Measurements from ENCODE around the gene PGAP2. TPM values are rescaled to one million over a fixed set of nuclear protein-coding genes. Genes with fewer than 3 reads are reported as not detected.
"Not testable (repeated sequence)": the region's sequence is repeated elsewhere in the genome, so short reads cannot be mapped to it uniquely, and the experiment has no call there.

The PGAP2 gene
- total and polyA plus RNA-seq, 2 donors, result 10.5 to 24.0 TPM

- not testable (repeated sequence) for H3K9me3 ChIP-seq (ENCODE audit: control insufficient read depth in 2 of 2, insufficient read depth in 1 of 2, low read length in 1 of 2); H3K36me3 ChIP-seq (ENCODE audit: control insufficient read depth in 2 of 2, insufficient read depth in 2 of 2, low read length in 1 of 2); H3K4me3 ChIP-seq (ENCODE audit: low read length in 2 of 2); H3K27ac ChIP-seq (ENCODE audit: low read depth in 1 of 2, low read length in 1 of 2); H3K4me1 ChIP-seq (ENCODE audit: control insufficient read depth in 2 of 2, insufficient read depth in 2 of 2, low read length in 2 of 2); DNase-seq (ENCODE audit: low read depth in 6 of 9, low spot score in 9 of 9); H3K27me3 ChIP-seq (ENCODE audit: control insufficient read depth in 2 of 2, insufficient read depth in 1 of 2, low read length in 1 of 2)
- 98% methylated on average over 5 of the region's 5 CpGs for WGBS
These were observed 6.5 kb downstream of the PGAP2 start for GRCh38 chr11:3814832-3815231.

GRCh38 chr11:3815845-3816244 is 7.5 kb downstream of the PGAP2 start:
- no peak overlapping the region for H3K27ac ChIP-seq (ENCODE audit: low read depth in 1 of 2, low read length in 1 of 2)
- H3K9me3 ChIP-seq (ENCODE audit: control insufficient read depth in 2 of 2, insufficient read depth in 1 of 2, low read length in 1 of 2), result no peaks in the 10 kb centered on the region
- no peak for DNase-seq (ENCODE audit: low read depth in 6 of 9, low spot score in 9 of 9)
- 95% methylated on average over 4 of the region's 4 CpGs for WGBS
- H3K27me3 ChIP-seq (ENCODE audit: control insufficient read depth in 2 of 2, insufficient read depth in 1 of 2, low read length in 1 of 2), result no peaks in the 10 kb centered on the region
- no peaks in the 10 kb centered on the region for H3K4me1 ChIP-seq (ENCODE audit: control insufficient read depth in 2 of 2, insufficient read depth in 2 of 2, low read length in 2 of 2)
- H3K36me3 ChIP-seq (ENCODE audit: control insufficient read depth in 2 of 2, insufficient read depth in 2 of 2, low read length in 1 of 2), result peaks cover 0 to 5% of the 10 kb centered on the region in 2 donors
- no peak overlapping the region for H3K4me3 ChIP-seq (ENCODE audit: low read length in 2 of 2)

DNA sequence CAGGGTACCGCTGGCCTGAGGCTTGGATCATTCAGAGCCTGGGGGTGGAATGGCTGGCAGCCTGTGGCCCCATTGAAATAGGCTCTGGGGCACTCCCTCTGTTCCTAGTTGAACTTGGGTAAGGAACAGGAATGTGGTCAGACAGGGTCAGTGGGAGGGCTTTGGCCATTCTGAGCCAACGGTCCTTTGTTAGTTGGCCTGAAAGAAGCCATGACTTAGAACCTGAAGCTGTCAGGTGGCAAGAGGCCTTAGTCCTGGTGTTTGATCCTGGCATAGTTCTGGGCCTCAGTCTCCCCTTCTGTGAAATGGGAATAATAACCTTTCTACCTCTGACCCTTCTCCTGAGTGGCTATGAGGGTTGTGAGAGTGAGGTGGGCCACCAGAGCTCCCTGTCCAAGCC is 8.3 kb downstream of the PGAP2 start:
- Histone ChIP-seq H3K27ac (ENCODE audit: low read depth in 1 of 2, low read length in 1 of 2) (no peak overlapping the region), H3K36me3 (ENCODE audit: control insufficient read depth in 2 of 2, insufficient read depth in 2 of 2, low read length in 1 of 2) (peaks cover 0 to 2% of the 10 kb centered on the region in 2 donors), H3K4me3 (ENCODE audit: low read length in 2 of 2) (no peak overlapping the region), H3K9me3 (ENCODE audit: control insufficient read depth in 2 of 2, insufficient read depth in 1 of 2, low read length in 1 of 2) (no peaks in the 10 kb centered on the region), H3K4me1 (ENCODE audit: control insufficient read depth in 2 of 2, insufficient read depth in 2 of 2, low read length in 2 of 2) (no peaks in the 10 kb centered on the region), H3K27me3 (ENCODE audit: control insufficient read depth in 2 of 2, insufficient read depth in 1 of 2, low read length in 1 of 2) (no peaks in the 10 kb centered on the region)
- DNase-seq (ENCODE audit: low read depth in 6 of 9, low spot score in 9 of 9), result no peak
- 98% methylated on average over 2 of the region's 2 CpGs for WGBS

- H3K4me3 ChIP-seq (ENCODE audit: low read length in 2 of 2), result no peak overlapping the region
- H3K4me1 ChIP-seq (ENCODE audit: control insufficient read depth in 2 of 2, insufficient read depth in 2 of 2, low read length in 2 of 2), result no peaks in the 10 kb centered on the region
- H3K27me3 ChIP-seq (ENCODE audit: control insufficient read depth in 2 of 2, insufficient read depth in 1 of 2, low read length in 1 of 2), result no peaks in the 10 kb centered on the region
- WGBS, result 94% methylated on average over 10 of the region's 10 CpGs
- no peak for DNase-seq (ENCODE audit: low read depth in 6 of 9, low spot score in 9 of 9)
- H3K9me3 ChIP-seq (ENCODE audit: control insufficient read depth in 2 of 2, insufficient read depth in 1 of 2, low read length in 1 of 2), result no peaks in the 10 kb centered on the region
- H3K36me3 ChIP-seq (ENCODE audit: control insufficient read depth in 2 of 2, insufficient read depth in 2 of 2, low read length in 1 of 2), result peaks cover 0 to 2% of the 10 kb centered on the region in 2 donors
- H3K27ac ChIP-seq (ENCODE audit: low read depth in 1 of 2, low read length in 1 of 2), result no peak overlapping the region
These were observed 8.9 kb downstream of the PGAP2 start for GRCh38 chr11:3817181-3817800.

- WGBS, result 97% methylated on average over 2 of the region's 2 CpGs
- peaks cover 0 to 4% of the 10 kb centered on the region in 2 donors for H3K4me1 ChIP-seq (ENCODE audit: control insufficient read depth in 2 of 2, insufficient read depth in 2 of 2, low read length in 2 of 2)
- H3K27ac ChIP-seq (ENCODE audit: low read depth in 1 of 2, low read length in 1 of 2), result no peak overlapping the region
- no peaks in the 10 kb centered on the region for H3K27me3 ChIP-seq (ENCODE audit: control insufficient read depth in 2 of 2, insufficient read depth in 1 of 2, low read length in 1 of 2)
- H3K9me3 ChIP-seq (ENCODE audit: control insufficient read depth in 2 of 2, insufficient read depth in 1 of 2, low read length in 1 of 2), result no peaks in the 10 kb centered on the region
- peaks cover 12 to 15% of the 10 kb centered on the region in 2 donors for H3K36me3 ChIP-seq (ENCODE audit: control insufficient read depth in 2 of 2, insufficient read depth in 2 of 2, low read length in 1 of 2)
- DNase-seq (ENCODE audit: low read depth in 6 of 9, low spot score in 9 of 9), result no peak
- no peak overlapping the region for H3K4me3 ChIP-seq (ENCODE audit: low read length in 2 of 2)
These were observed 12.6 kb downstream of the PGAP2 start for GRCh38 chr11:3820971-3821370.

- WGBS, result 97% methylated on average over 7 of the region's 7 CpGs
- Histone ChIP-seq H3K27ac (ENCODE audit: low read depth in 1 of 2, low read length in 1 of 2) (no peak overlapping the region), H3K4me3 (ENCODE audit: low read length in 2 of 2) (no peak overlapping the region), H3K9me3 (ENCODE audit: control insufficient read depth in 2 of 2, insufficient read depth in 1 of 2, low read length in 1 of 2) (no peaks in the 10 kb centered on the region), H3K27me3 (ENCODE audit: control insufficient read depth in 2 of 2, insufficient read depth in 1 of 2, low read length in 1 of 2) (no peaks in the 10 kb centered on the region), H3K36me3 (ENCODE audit: control insufficient read depth in 2 of 2, insufficient read depth in 2 of 2, low read length in 1 of 2) (peaks cover 25 to 28% of the 10 kb centered on the region in 2 donors), H3K4me1 (ENCODE audit: control insufficient read depth in 2 of 2, insufficient read depth in 2 of 2, low read length in 2 of 2) (peaks cover 0 to 4% of the 10 kb centered on the region in 2 donors)
- DNase-seq (ENCODE audit: low read depth in 6 of 9, low spot score in 9 of 9), result no peak
These were observed 14.0 kb downstream of the PGAP2 start for GRCh38 chr11:3822312-3822711.

- no peaks in the 10 kb centered on the region for H3K27me3 ChIP-seq (ENCODE audit: control insufficient read depth in 2 of 2, insufficient read depth in 1 of 2, low read length in 1 of 2)
- no peak for DNase-seq (ENCODE audit: low read depth in 6 of 9, low spot score in 9 of 9)
- peaks cover 35 to 38% of the 10 kb centered on the region in 2 donors for H3K36me3 ChIP-seq (ENCODE audit: control insufficient read depth in 2 of 2, insufficient read depth in 2 of 2, low read length in 1 of 2)
- no peaks in the 10 kb centered on the region for H3K9me3 ChIP-seq (ENCODE audit: control insufficient read depth in 2 of 2, insufficient read depth in 1 of 2, low read length in 1 of 2)
- H3K4me1 ChIP-seq (ENCODE audit: control insufficient read depth in 2 of 2, insufficient read depth in 2 of 2, low read length in 2 of 2), result peaks cover 0 to 4% of the 10 kb centered on the region in 2 donors
- no peak overlapping the region for H3K27ac ChIP-seq (ENCODE audit: low read depth in 1 of 2, low read length in 1 of 2)
- WGBS, result 98% methylated on average over 3 of the region's 3 CpGs
- no peak overlapping the region for H3K4me3 ChIP-seq (ENCODE audit: low read length in 2 of 2)
These were observed 14.9 kb downstream of the PGAP2 start for GRCh38 chr11:3823303-3823702.

- Histone ChIP-seq H3K27me3 (ENCODE audit: control insufficient read depth in 2 of 2, insufficient read depth in 1 of 2, low read length in 1 of 2) (no peaks in the 10 kb centered on the region), H3K4me3 (ENCODE audit: low read length in 2 of 2) (no peak overlapping the region), H3K4me1 (ENCODE audit: control insufficient read depth in 2 of 2, insufficient read depth in 2 of 2, low read length in 2 of 2) (peaks cover 0 to 4% of the 10 kb centered on the region in 2 donors), H3K27ac (ENCODE audit: low read depth in 1 of 2, low read length in 1 of 2) (no peak overlapping the region), H3K36me3 (ENCODE audit: control insufficient read depth in 2 of 2, insufficient read depth in 2 of 2, low read length in 1 of 2) (peaks cover 35 to 39% of the 10 kb centered on the region in 2 donors), H3K9me3 (ENCODE audit: control insufficient read depth in 2 of 2, insufficient read depth in 1 of 2, low read length in 1 of 2) (no peaks in the 10 kb centered on the region)
- DNase-seq (ENCODE audit: low read depth in 6 of 9, low spot score in 9 of 9), result no peak
- WGBS, result 98% methylated on average over 30 of the region's 30 CpGs
These were observed 15.6 kb downstream of the PGAP2 start for GRCh38 chr11:3823762-3824506.

GRCh38 chr11:3824714-3825472 is 16.5 kb downstream of the PGAP2 start:
- DNase-seq (ENCODE audit: low read depth in 6 of 9, low spot score in 9 of 9), result peak in 6 of 9 donors; percentile 69 to 90 (median 78)
- WGBS, result 71% methylated on average over 18 of the region's 18 CpGs
- no peak overlapping the region for H3K4me3 ChIP-seq (ENCODE audit: low read length in 2 of 2)
- H3K9me3 ChIP-seq (ENCODE audit: control insufficient read depth in 2 of 2, insufficient read depth in 1 of 2, low read length in 1 of 2), result no peaks in the 10 kb centered on the region
- H3K27ac ChIP-seq (ENCODE audit: low read depth in 1 of 2, low read length in 1 of 2), result no peak overlapping the region
- H3K4me1 ChIP-seq (ENCODE audit: control insufficient read depth in 2 of 2, insufficient read depth in 2 of 2, low read length in 2 of 2), result peaks cover 0 to 4% of the 10 kb centered on the region in 2 donors
- peaks cover 38 to 47% of the 10 kb centered on the region in 2 donors for H3K36me3 ChIP-seq (ENCODE audit: control insufficient read depth in 2 of 2, insufficient read depth in 2 of 2, low read length in 1 of 2)
- no peaks in the 10 kb centered on the region for H3K27me3 ChIP-seq (ENCODE audit: control insufficient read depth in 2 of 2, insufficient read depth in 1 of 2, low read length in 1 of 2)

All from thymus (tissue), 11 donors.